ENCODE data around the gene FOXO4.

FOXO4 gene

GRCh38 chrX:71068044-71068918, 27.4 kb upstream of the FOXO4 start, which contains the start of gene SNX12:
TSS of gene SNX12 (minus strand) at chrX:71068334. CDS start at chrX:71068306, 28 bp downstream.
- Histone ChIP-seq H3K4me1 (peaks cover 4% of the 10 kb centered on the region), H3K9me3 (ENCODE audit: control insufficient read depth, low read length) (no peaks in the 10 kb centered on the region), H3K27ac (peak within 1 kb of the TSS; percentile 87), H3K27me3 (ENCODE audit: control insufficient read depth, insufficient read depth, low read length) (no peaks in the 10 kb centered on the region), H3K79me2 (peaks cover 5% of the 10 kb centered on the region), H3K4me2 (ENCODE audit: low read length) (peak within 1 kb of the TSS; percentile 82), H3K9ac (peak within 1 kb of the TSS; percentile 67), H3K4me3 (ENCODE audit: low read depth, low read length) (peak within 1 kb of the TSS; percentile 76), H3K36me3 (ENCODE audit: control insufficient read depth, insufficient read depth, low read length) (no peaks in the 10 kb centered on the region), H2AFZ (peak within 1 kb of the TSS; percentile 95)
- no peak for TF ChIP-seq CTCF (IDR thresholded peaks at IDR 0.05)

GRCh38 chrX:71070531-71070930, 25.1 kb upstream of the FOXO4 start:
- H3K4me2 ChIP-seq (ENCODE audit: low read length) = no peak overlapping the region
- H3K4me3 ChIP-seq (ENCODE audit: low read depth, low read length) = no peak overlapping the region
- no peak overlapping the region for H2AFZ ChIP-seq
- H3K9ac ChIP-seq = no peak overlapping the region
- H3K27ac ChIP-seq = no peak overlapping the region
- H3K79me2 ChIP-seq = peaks cover 3% of the 10 kb centered on the region
- no peaks in the 10 kb centered on the region for H3K36me3 ChIP-seq (ENCODE audit: control insufficient read depth, insufficient read depth, low read length)
- no peaks in the 10 kb centered on the region for H3K27me3 ChIP-seq (ENCODE audit: control insufficient read depth, insufficient read depth, low read length)
- TF ChIP-seq CTCF (IDR thresholded peaks at IDR 0.05) = no peak
- H3K4me1 ChIP-seq = no peaks in the 10 kb centered on the region
- no peaks in the 10 kb centered on the region for H3K9me3 ChIP-seq (ENCODE audit: control insufficient read depth, low read length)

GRCh38 chrX:71081330-71082123, 14.1 kb upstream of the FOXO4 start:
- Histone ChIP-seq H3K9ac (no peak overlapping the region), H3K36me3 (ENCODE audit: control insufficient read depth, insufficient read depth, low read length) (no peaks in the 10 kb centered on the region), H3K79me2 (no peaks in the 10 kb centered on the region), H3K4me3 (ENCODE audit: low read depth, low read length) (no peak overlapping the region), H3K9me3 (ENCODE audit: control insufficient read depth, low read length) (no peaks in the 10 kb centered on the region), H3K27me3 (ENCODE audit: control insufficient read depth, insufficient read depth, low read length) (no peaks in the 10 kb centered on the region), H3K4me2 (ENCODE audit: low read length) (no peak overlapping the region), H3K4me1 (no peaks in the 10 kb centered on the region), H2AFZ (no peak overlapping the region), H3K27ac (no peak overlapping the region)
- no peak for TF ChIP-seq CTCF (IDR thresholded peaks at IDR 0.05)

GRCh38 chrX:71082124-71082647, 13.5 kb upstream of the FOXO4 start:
- no peak overlapping the region for H3K9ac ChIP-seq
- H3K4me1 ChIP-seq = no peaks in the 10 kb centered on the region
- H3K4me3 ChIP-seq (ENCODE audit: low read depth, low read length) = no peak overlapping the region
- no peaks in the 10 kb centered on the region for H3K36me3 ChIP-seq (ENCODE audit: control insufficient read depth, insufficient read depth, low read length)
- TF ChIP-seq CTCF (IDR thresholded peaks at IDR 0.05) = no peak
- no peaks in the 10 kb centered on the region for H3K27me3 ChIP-seq (ENCODE audit: control insufficient read depth, insufficient read depth, low read length)
- no peak overlapping the region for H2AFZ ChIP-seq
- no peak overlapping the region for H3K4me2 ChIP-seq (ENCODE audit: low read length)
- no peak overlapping the region for H3K27ac ChIP-seq
- H3K9me3 ChIP-seq (ENCODE audit: control insufficient read depth, low read length) = no peaks in the 10 kb centered on the region
- no peaks in the 10 kb centered on the region for H3K79me2 ChIP-seq
